ENCODE results near the gene AKR1B15. TPM values are rescaled to one million over a fixed set of nuclear protein-coding genes. Genes with fewer than 3 reads are reported as not detected.
"Not testable (repeated sequence)": the region's sequence is repeated elsewhere in the genome, so short reads cannot be mapped to it uniquely, and the experiment has no call there.

The AKR1B15 gene
- total RNA-seq, 2 experiments from 2014 or later: not detected

DNA sequence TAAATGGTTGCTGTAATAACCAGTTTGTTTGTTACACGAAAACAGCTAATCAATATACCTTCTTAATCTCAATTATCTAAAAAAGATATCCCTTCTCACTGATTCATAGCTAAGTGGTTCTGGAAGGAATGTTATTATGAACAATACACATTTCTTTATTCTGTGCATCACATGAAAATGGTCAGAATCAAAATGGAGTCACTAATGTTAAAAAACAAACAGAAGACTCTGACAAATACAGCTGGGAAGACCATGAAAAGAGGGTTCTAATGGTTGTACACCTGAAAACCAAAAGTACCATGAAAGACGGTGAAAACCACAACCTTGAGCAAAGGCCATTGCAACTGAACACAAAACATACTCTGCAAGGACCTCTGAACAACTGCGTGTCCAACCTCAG is 23.5 kb upstream of the AKR1B15 start:
- H3K36me3 Mint-ChIP-seq, H3K4me1 Mint-ChIP-seq, H3K9me3 Mint-ChIP-seq, H3K27me3 Mint-ChIP-seq, DNase-seq, H3K27ac Mint-ChIP-seq, H3K4me3 Mint-ChIP-seq: not testable (repeated sequence)

DNA sequence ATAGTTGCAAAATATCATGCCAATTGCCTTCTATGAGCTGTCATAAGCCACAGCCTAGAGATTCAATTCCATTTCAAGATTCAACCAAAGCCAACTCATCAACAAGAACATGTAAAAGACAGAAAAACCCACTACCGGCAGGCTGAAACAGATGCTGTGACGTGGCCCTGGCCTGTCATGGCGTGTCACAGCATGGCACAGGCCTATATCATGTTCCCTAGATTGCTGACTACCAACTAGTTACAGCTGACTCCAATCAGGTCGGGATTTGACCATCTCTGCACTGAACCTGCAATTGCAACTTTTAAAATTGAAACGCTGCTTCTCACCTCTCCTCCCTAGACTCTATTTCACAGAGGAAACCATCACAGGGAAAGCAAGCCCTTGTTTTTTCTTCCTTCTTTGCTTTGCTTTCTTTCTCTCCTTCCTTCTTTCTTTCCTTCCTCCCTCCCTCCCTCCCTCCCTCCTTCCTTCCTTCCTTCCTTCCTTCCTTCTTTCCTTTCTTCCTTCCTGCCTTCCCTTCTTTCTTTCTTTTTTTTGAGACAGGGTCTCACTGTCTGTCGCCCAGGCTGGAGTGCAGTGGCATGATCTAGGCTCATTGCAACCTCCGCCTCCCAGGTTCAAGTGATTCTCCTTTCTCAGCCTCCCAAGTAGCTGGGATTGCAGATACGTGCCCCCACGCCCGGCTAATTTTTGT is 22.2 kb upstream of the AKR1B15 start:
- H3K4me1 Mint-ChIP-seq, DNase-seq, H3K27me3 Mint-ChIP-seq, H3K36me3 Mint-ChIP-seq, H3K9me3 Mint-ChIP-seq, H3K27ac Mint-ChIP-seq, H3K4me3 Mint-ChIP-seq: not testable (repeated sequence)

DNA sequence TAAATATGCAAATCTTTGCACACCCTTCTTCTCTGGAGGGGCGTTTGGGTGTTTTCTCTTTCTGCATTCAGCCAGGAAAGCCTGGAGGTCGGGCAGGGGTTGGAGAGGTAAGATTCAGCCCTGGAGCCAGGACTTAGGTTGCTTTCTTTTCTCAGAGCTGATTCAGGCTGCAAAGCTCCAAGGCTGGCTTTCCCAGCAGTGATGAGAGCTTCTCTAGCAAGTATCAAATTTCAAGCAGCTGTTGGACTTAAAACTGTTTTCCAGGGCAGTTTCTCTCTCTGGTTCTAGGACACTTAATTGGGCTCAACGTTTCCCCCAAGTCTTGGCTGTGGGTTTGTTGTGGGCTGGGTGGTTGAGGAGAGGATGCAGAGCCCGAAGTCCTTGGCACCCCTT is 20.9 kb upstream of the AKR1B15 start:
- no peak for DNase-seq
- peaks cover 7% of the 10 kb centered on the region for H3K27me3 Mint-ChIP-seq
- no peak overlapping the region for H3K4me3 Mint-ChIP-seq
- H3K36me3 Mint-ChIP-seq: no peaks in the 10 kb centered on the region
- no peak overlapping the region for H3K27ac Mint-ChIP-seq
- H3K4me1 Mint-ChIP-seq: no peaks in the 10 kb centered on the region
- no peaks in the 10 kb centered on the region for H3K9me3 Mint-ChIP-seq

DNA sequence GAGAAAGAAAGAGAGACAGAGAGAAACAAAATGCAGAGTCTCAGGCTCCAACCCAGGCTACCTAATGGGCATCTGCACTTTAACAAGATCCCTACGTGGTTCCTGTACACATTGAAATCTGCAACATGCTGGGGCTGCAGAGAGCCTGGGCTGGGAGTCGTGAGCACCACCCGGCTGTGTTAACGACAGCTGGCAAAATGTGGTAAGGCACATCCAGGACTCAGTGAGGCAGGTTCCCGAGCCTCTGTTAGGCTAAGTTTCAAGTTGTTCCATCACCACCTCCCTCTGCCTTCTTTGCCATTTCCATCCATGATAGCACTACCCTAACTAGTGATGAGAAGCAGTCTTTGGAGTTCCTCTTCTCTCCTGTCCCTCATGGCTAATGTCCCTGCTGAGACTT is 20.2 kb upstream of the AKR1B15 start:
- peaks cover 7% of the 10 kb centered on the region for H3K27me3 Mint-ChIP-seq
- no peaks in the 10 kb centered on the region for H3K4me1 Mint-ChIP-seq
- H3K27ac Mint-ChIP-seq: no peak overlapping the region
- H3K4me3 Mint-ChIP-seq: no peak overlapping the region
- H3K9me3 Mint-ChIP-seq: no peaks in the 10 kb centered on the region
- H3K36me3 Mint-ChIP-seq: no peaks in the 10 kb centered on the region
- no peak for DNase-seq

DNA sequence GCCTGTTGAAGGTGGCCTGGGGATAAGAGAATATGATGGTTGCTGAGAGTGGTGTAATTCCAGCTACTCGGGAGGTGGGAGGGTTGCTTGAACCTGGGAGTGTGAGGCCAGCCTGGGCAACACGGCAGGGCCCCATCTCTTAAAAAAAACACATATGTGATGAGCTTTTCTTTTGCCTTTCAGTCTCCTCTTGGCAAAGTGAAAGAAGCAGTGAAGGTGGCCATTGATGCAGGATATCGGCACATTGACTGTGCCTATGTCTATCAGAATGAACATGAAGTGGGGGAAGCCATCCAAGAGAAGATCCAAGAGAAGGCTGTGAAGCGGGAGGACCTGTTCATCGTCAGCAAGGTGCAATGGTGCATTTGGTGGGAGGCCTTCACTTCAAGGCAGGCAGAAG is 18.4 kb upstream of the AKR1B15 start:
- Mint-ChIP-seq H3K27ac (no peak overlapping the region), H3K4me1 (no peaks in the 10 kb centered on the region), H3K27me3 (peaks cover 3% of the 10 kb centered on the region), H3K36me3 (no peaks in the 10 kb centered on the region), H3K4me3 (no peak overlapping the region), H3K9me3 (no peaks in the 10 kb centered on the region)
- DNase-seq: no peak

DNA sequence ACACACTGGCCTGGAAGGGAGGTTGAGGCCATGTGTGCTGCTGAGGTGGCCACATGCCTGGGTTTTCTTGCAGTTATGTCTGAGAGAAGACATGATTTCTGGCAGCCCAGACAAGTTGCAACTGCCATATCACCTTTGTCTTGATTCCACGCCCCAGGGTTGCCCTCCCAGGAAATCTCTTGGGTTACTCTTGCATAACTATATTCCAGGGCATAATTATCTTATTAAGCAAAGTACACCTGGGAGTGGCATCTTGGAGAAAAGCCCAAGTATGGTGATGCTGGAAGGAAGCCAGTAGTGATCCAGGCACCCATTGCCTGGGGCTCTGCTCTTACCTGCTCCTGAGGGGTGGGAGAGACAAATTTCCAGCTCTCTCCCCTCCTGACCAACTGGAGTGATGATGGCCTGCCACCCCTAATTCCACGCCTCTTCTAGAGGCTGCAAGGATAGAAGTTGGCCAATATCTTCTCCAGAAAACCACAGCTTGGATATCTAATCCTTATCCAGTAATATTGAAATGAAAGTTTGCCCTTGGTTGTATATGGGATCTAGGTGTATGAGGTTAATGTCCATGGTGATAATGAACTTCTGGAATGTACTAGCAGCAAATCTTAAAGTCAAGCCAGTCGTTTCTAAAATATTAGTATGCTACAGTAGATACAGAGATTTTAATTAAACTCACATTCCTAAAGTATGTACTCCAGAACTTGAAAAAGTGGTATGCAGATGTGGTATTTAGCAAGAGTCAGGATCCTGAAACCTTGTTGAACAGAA is 16.5 kb upstream of the AKR1B15 start:
- H3K4me1 Mint-ChIP-seq: no peaks in the 10 kb centered on the region
- no peak for DNase-seq
- no peaks in the 10 kb centered on the region for H3K9me3 Mint-ChIP-seq
- H3K27ac Mint-ChIP-seq: no peak overlapping the region
- H3K36me3 Mint-ChIP-seq: no peaks in the 10 kb centered on the region
- no peak overlapping the region for H3K4me3 Mint-ChIP-seq
- H3K27me3 Mint-ChIP-seq: peaks cover 3% of the 10 kb centered on the region

DNA sequence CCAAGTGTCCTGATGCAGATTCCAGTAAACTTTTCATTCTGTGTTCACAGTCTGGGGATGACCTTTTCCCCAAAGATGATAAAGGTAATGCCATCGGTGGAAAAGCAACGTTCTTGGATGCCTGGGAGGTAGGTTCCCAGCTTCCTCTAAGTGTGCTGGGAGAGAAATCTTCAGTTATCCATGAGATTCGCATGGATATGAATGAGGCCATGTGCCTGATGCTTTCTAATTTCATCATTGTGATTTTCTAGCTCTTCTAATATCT is 16.0 kb upstream of the AKR1B15 start:
- H3K4me3 Mint-ChIP-seq: no peak overlapping the region
- H3K4me1 Mint-ChIP-seq: no peaks in the 10 kb centered on the region
- H3K27me3 Mint-ChIP-seq: peaks cover 3% of the 10 kb centered on the region
- DNase-seq: no peak
- H3K9me3 Mint-ChIP-seq: no peaks in the 10 kb centered on the region
- H3K36me3 Mint-ChIP-seq: no peaks in the 10 kb centered on the region
- H3K27ac Mint-ChIP-seq: no peak overlapping the region

DNA sequence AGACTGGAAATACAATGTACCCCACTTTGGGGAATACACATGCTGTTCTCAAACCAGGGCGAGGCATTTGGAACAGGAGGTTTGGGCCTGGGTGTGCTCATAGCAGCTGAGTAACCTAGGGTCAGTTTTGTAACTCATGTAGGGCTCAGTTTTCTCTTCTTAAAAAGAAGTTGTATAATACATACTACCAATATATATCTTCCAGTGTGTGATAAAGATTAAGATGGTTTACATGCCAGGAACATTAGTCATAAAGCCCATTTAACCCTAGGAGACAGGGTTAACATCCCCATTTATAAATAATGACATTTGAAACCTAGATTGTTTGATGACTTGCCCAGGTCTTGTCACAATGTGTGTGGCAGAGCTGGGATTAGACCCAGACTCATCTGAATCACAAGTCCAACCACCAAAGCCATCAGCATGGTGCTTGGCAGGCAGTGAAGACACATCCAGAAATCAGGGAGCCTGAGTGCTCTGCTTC is 15.6 kb upstream of the AKR1B15 start:
- H3K9me3 Mint-ChIP-seq: no peaks in the 10 kb centered on the region
- DNase-seq: no peak
- H3K27me3 Mint-ChIP-seq: peaks cover 2% of the 10 kb centered on the region
- no peaks in the 10 kb centered on the region for H3K4me1 Mint-ChIP-seq
- no peak overlapping the region for H3K27ac Mint-ChIP-seq
- H3K36me3 Mint-ChIP-seq: no peaks in the 10 kb centered on the region
- no peak overlapping the region for H3K4me3 Mint-ChIP-seq

DNA sequence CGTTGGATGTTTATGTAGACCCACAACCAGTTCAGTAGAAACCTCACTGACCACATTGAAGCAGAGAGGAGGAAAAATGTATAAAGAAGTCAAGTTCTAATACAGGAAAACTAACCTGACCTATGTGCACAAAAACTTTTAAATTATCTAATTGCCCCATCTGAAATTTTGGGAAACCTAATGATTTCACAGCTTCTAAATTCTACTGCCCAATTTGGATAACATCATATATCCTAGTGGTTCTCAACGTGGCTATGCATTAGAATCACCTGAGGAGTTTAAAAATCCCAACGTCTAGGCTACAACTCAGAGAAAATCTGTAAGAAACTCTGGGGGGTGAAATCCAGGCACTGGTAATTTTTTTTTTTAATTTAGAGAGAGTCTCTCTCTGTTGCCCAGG is 14.3 kb upstream of the AKR1B15 start:
- Mint-ChIP-seq H3K9me3 (no peaks in the 10 kb centered on the region), H3K4me1 (no peaks in the 10 kb centered on the region), H3K36me3 (no peaks in the 10 kb centered on the region), H3K27me3 (no peaks in the 10 kb centered on the region), H3K27ac (no peak overlapping the region), H3K4me3 (no peak overlapping the region)
- DNase-seq: no peak

DNA sequence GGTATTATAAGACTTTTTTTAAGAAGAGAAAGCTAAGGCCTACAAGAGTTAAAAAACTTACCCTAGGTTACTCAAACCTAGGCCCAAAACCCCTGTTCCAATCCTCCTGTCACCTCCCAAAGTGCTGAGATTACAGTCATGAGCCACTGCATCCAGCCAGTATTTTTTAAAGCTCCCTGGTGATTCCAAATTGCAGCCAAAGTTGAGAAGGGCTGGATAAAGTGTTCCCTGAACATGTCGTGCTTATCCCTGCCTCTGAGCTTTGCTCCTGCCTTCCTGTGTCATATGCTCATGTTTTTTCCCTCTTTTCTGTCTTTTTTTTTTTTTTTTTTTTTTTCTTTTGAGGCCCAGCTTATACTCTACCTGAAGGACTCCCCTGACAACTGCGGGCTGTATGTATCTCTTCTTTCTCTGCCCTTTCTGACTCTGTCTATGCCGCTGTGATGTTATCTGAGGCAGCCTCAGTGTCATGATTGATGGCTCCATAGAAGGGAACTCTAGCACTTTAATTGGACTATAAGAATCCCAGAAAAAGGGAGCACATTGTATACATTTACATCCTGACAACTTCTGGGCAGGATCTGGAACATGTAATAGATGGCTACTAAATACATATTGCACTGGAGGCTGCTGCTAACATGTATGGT is 13.5 kb upstream of the AKR1B15 start:
- no peaks in the 10 kb centered on the region for H3K9me3 Mint-ChIP-seq
- no peaks in the 10 kb centered on the region for H3K27me3 Mint-ChIP-seq
- no peaks in the 10 kb centered on the region for H3K36me3 Mint-ChIP-seq
- H3K4me3 Mint-ChIP-seq: no peak overlapping the region
- no peak for DNase-seq
- no peaks in the 10 kb centered on the region for H3K4me1 Mint-ChIP-seq
- no peak overlapping the region for H3K27ac Mint-ChIP-seq

DNA sequence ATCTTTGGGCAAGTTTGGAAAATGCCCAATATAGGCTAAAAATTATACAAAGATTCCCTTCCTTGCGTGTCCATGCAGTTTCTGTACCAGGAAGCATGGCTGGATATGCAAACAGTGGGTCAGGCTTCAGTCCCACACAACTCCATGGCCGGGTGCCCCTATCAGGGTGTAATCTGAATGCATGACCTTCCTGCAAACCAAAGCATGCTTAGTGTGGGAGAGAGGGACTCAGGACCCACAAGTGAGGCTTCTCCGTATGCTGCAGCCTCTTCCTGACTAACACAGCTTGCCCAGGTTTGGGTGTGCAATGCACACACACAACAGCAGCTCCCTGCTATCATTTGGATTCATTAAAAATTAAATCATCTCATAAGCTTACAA is 13.0 kb upstream of the AKR1B15 start:
- Mint-ChIP-seq H3K9me3 (no peaks in the 10 kb centered on the region), H3K27me3 (peaks cover 3% of the 10 kb centered on the region), H3K4me3 (no peak overlapping the region), H3K27ac (no peak overlapping the region), H3K36me3 (no peaks in the 10 kb centered on the region), H3K4me1 (no peaks in the 10 kb centered on the region)
- no peak for DNase-seq

DNA sequence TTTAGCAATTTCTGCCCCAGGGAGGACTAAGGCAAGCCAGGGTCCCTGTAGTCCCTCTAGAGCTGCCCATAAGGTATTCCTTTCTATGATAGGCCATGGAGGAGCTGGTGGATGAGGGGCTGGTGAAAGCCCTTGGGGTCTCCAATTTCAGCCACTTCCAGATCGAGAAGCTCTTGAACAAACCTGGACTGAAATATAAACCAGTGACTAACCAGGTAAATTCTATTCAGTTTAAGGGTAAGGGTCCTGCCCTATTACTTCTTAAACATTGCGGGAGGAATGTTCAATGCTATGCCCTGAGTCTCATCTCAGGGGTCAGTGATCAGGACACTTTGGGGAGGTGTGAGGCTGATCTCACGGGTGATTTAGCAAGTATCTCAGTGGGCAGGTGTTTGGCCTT is 12.4 kb upstream of the AKR1B15 start:
- not testable (repeated sequence) for H3K4me3 Mint-ChIP-seq, H3K9me3 Mint-ChIP-seq, H3K4me1 Mint-ChIP-seq, H3K27ac Mint-ChIP-seq, DNase-seq, H3K36me3 Mint-ChIP-seq, H3K27me3 Mint-ChIP-seq

DNA sequence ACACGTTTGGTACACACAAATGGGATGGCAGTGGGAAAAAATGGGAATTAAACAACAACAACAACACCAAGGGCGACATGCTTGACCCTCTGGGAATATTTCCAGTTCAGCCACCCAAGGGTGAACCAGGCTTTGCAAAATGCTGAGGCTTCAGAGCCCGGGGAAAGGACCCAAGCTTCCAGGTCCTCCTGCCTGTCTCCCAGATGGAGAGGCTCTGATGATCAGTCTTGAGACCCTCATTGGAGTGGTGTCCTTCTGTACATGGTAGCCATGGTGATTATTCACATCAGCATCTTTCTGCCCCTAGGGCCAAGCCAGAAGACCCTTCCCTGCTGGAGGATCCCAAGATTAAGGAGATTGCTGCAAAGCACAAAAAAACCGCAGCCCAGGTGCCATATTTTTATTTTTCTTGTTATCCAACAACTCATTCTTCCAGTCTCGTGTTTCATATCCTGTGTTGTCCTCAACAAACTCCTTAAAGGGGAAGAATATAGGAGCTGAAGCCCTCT is 11.6 kb upstream of the AKR1B15 start:
- H3K27me3 Mint-ChIP-seq, H3K4me3 Mint-ChIP-seq, H3K4me1 Mint-ChIP-seq, H3K27ac Mint-ChIP-seq, DNase-seq, H3K9me3 Mint-ChIP-seq, H3K36me3 Mint-ChIP-seq: not testable (repeated sequence)

DNA sequence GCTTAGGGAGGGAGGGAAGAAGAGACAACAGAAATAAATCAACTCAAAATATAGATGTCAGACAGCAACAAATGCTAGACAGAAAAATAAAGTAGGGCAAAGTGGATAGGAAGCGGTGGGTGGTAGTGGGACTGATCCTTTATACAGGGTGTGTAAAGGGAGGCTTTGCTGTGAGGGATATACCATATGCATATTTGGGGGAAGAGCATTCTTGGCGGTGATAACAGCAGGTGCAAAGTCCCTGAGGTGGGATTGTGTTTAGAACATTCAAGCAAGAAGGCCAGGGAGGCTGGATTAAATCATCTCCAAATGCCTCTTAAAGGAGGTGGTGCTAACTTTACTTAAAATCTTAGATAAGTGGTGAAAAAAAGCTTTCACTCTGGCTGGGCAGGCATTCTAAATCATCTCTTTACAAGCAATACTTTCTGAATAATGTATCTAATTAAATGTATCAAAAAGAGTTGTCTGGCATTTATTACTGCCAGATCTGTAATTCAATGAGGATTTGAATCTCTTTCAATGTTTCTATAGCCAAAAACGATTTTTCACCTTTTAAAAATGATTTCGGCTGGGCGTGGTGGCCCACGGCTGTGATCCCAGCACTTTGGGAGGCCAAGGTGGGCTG is 9.4 kb upstream of the AKR1B15 start:
- H3K9me3 Mint-ChIP-seq: no peaks in the 10 kb centered on the region
- no peaks in the 10 kb centered on the region for H3K36me3 Mint-ChIP-seq
- peaks cover 8% of the 10 kb centered on the region for H3K27me3 Mint-ChIP-seq
- no peak overlapping the region for H3K27ac Mint-ChIP-seq
- no peak for DNase-seq
- no peak overlapping the region for H3K4me3 Mint-ChIP-seq
- no peaks in the 10 kb centered on the region for H3K4me1 Mint-ChIP-seq

DNA sequence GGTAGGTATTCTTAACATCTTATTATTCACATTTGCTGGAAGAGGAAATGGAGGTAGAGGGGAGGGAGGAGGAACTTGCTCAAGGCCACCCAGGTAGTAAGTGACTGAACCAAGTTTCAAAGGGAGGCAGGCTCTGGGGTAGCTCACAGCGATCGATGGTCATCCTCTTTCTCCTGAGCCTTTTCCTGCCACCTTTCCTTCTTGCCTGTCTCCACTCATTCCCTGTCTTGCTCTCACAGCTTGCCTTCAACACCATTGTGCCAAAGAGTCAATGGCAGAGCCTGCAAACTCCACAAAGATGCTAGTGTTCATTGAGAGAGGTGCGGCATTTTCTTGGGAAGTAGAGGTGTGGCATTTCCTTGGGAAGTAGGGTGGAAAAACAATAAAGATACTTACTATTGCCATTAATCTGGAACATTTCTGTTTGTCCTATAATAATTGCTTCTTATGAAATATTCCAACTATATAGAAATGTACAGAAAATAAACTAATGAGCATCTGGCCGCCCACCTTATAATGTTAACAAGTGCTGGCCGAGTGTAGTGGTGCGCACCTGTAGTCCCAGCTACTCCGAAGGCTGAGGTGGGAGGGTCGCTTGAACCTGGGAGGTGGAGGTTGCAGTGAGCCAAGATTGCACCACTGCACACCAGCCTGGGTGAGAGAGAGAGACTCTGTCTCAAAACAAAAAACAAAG is 7.3 kb upstream of the AKR1B15 start:
- not testable (repeated sequence) for DNase-seq, H3K4me3 Mint-ChIP-seq, H3K4me1 Mint-ChIP-seq, H3K9me3 Mint-ChIP-seq, H3K36me3 Mint-ChIP-seq, H3K27ac Mint-ChIP-seq
- H3K27me3 Mint-ChIP-seq: peaks cover 19% of the 10 kb centered on the region
